Activated naive CD8-positive, alpha-beta T cell treated with anti-CD3 and anti-CD28 coated beads, Interleukin-2, amount 50 U/mL, for 24 hours (primary cell): ENCODE measurements around the gene MINDY4.

Source experiments
- ATAC-seq: fragments of 150-1000 bp; cut with Tn5 transposase; one replicate; pipeline ENCODE4 v1.10.0; 2021
- DNase-seq: peaks from one replicate; pipeline ENCODE4 v3.0.0; 2021
- H3K27ac Mint-ChIP-seq: one replicate; pipeline ENCODE4 v1.8.0; 2021; ENCODE audit warnings: mild to moderate bottlenecking, mixed read lengths
- H3K27me3 Mint-ChIP-seq: one replicate; pipeline ENCODE4 v1.8.0; 2021; ENCODE audit warnings: mixed read lengths
- H3K36me3 Mint-ChIP-seq: one replicate; pipeline ENCODE4 v1.8.0; 2021; ENCODE audit warnings: low read depth, mixed read lengths
- H3K4me1 Mint-ChIP-seq: one replicate; pipeline ENCODE4 v1.8.0; 2021; ENCODE audit warnings: mixed read lengths
- H3K4me3 Mint-ChIP-seq: one replicate; pipeline ENCODE4 v1.8.0; 2021; ENCODE audit warnings: mild to moderate bottlenecking, moderate library complexity, mixed read lengths
- H3K9me3 Mint-ChIP-seq: one replicate; pipeline ENCODE4 v1.8.0; 2021; ENCODE audit warnings: mixed read lengths

MINDY4 gene

DNA sequence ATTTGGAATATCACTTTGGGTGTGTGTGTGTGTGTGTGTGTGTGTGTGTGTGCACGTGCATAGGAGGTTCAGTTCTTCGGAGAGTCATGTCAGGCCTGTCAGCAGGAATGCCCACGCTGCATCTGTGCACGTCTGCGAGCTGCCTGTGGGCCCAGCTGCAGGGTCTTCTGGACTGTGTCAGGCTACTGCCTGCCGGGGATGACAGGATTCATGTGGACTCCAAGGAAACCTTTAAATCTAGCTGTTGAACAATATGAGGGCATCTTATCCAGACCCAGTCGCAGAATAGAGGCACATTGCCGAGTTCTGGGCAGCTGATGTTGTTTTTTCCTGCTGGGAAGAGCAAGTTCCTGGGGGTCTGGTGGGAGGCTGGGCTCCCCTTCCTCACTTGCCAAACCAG lies 159.4 kb downstream of the MINDY4 start:
- no peaks in the 10 kb centered on the region for H3K27me3 Mint-ChIP-seq
- DNase-seq (no peak), ATAC-seq (no peak)
- H3K9me3 Mint-ChIP-seq = no peaks in the 10 kb centered on the region
- H3K4me1 Mint-ChIP-seq = no peaks in the 10 kb centered on the region
- H3K27ac Mint-ChIP-seq = no peak overlapping the region
- H3K36me3 Mint-ChIP-seq = no peaks in the 10 kb centered on the region
- no peak overlapping the region for H3K4me3 Mint-ChIP-seq

GRCh38 chr7:30931161-30931928 lies 160.1 kb downstream of the MINDY4 start:
- Mint-ChIP-seq H3K9me3 (no peaks in the 10 kb centered on the region), H3K36me3 (no peaks in the 10 kb centered on the region), H3K4me1 (no peaks in the 10 kb centered on the region), H3K27me3 (no peaks in the 10 kb centered on the region), H3K4me3 (no peak overlapping the region), H3K27ac (no peak overlapping the region)
- DNase-seq = no peak
- no peak for ATAC-seq

- H3K4me3 Mint-ChIP-seq = no peak overlapping the region
- no peak overlapping the region for H3K27ac Mint-ChIP-seq
- peaks cover 2% of the 10 kb centered on the region for H3K27me3 Mint-ChIP-seq
- no peaks in the 10 kb centered on the region for H3K9me3 Mint-ChIP-seq
- no peak for DNase-seq
- no peaks in the 10 kb centered on the region for H3K4me1 Mint-ChIP-seq
- no peaks in the 10 kb centered on the region for H3K36me3 Mint-ChIP-seq
- ATAC-seq = no peak
Observed at GRCh38 chr7:30931929-30932540, 160.8 kb downstream of the MINDY4 start.

DNA sequence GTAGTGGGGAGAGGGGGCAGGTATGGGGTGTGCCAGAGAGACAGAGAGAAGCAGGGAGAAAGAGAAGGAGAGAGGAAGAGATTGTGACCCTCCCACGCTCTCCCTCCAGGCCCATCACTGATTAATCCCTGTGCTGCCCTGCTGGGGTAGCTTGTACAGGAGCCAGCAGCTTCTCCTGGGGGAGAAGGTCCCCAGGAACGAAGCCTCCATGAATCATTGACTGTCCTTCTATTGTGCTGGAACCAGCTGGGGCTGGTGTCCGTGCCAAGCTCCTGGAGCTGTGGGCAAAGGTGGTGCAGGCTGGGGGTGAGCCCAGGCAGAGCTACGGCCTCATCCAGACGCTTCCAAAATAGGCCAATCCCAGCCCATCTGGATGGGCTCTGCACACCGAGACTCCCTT lies 161.3 kb downstream of the MINDY4 start:
- H3K9me3 Mint-ChIP-seq = no peaks in the 10 kb centered on the region
- ATAC-seq (no peak), DNase-seq (no peak)
- H3K4me3 Mint-ChIP-seq = no peak overlapping the region
- H3K27me3 Mint-ChIP-seq = peaks cover 4% of the 10 kb centered on the region
- H3K27ac Mint-ChIP-seq = no peak overlapping the region
- H3K36me3 Mint-ChIP-seq = no peaks in the 10 kb centered on the region
- H3K4me1 Mint-ChIP-seq = no peaks in the 10 kb centered on the region

GRCh38 chr7:30933124-30933974 lies 162.1 kb downstream of the MINDY4 start:
- Mint-ChIP-seq H3K27me3 (peaks cover 7% of the 10 kb centered on the region), H3K4me3 (no peak overlapping the region), H3K9me3 (no peaks in the 10 kb centered on the region), H3K4me1 (no peaks in the 10 kb centered on the region), H3K27ac (no peak overlapping the region), H3K36me3 (no peaks in the 10 kb centered on the region)
- ATAC-seq (no peak), DNase-seq (no peak)

DNA sequence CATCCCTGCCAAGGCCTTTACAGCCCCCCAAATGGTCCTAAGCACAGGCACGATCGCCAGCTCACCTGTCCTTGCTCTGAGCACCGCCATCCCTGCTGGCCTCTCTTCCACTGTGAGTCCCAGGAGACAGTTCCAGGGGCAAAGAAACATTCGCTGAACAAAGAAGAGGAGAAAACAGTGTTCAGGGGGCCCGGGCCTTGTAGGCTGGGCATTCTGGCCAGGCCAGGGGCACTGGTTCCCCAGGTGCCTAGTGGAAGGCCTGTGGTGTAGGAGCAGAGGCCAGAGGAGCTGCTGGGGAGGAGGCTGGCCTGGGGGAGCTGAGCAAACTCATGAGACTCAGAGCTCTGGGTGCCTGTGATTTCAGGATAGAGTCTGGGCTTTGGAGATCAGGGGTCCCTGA lies 163.0 kb downstream of the MINDY4 start:
- Mint-ChIP-seq H3K36me3 (no peaks in the 10 kb centered on the region), H3K9me3 (no peaks in the 10 kb centered on the region), H3K27ac (no peak overlapping the region), H3K4me3 (no peak overlapping the region), H3K27me3 (peaks cover 9% of the 10 kb centered on the region), H3K4me1 (no peaks in the 10 kb centered on the region)
- no peak for ATAC-seq
- no peak for DNase-seq

GRCh38 chr7:30934732-30935568 lies 163.7 kb downstream of the MINDY4 start:
- ATAC-seq = no peak

DNA sequence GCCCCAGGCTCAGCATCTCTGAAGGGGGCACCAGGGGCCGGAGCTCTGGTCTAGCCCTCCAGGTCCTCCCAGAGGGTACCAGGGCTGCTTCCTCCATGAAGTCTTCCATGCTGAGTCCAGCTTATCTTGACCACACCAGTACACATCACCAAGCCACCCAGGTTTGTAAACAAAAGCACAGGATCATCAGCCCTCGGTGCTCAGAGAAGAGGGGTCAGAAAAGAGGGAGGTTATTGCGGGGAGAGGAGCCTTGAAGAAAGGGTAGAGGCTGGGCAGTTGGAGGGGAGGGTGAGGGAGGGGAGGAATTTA lies 164.3 kb downstream of the MINDY4 start:
- no peaks in the 10 kb centered on the region for H3K36me3 Mint-ChIP-seq
- peaks cover 15% of the 10 kb centered on the region for H3K27me3 Mint-ChIP-seq
- DNase-seq = no peak
- no peaks in the 10 kb centered on the region for H3K4me1 Mint-ChIP-seq
- no peaks in the 10 kb centered on the region for H3K9me3 Mint-ChIP-seq
- ATAC-seq = no peak
- no peak overlapping the region for H3K27ac Mint-ChIP-seq
- no peak overlapping the region for H3K4me3 Mint-ChIP-seq

More at GRCh38 chr7:30934732-30935568, 163.7 kb downstream of the MINDY4 start:
- H3K4me1 Mint-ChIP-seq = no peaks in the 10 kb centered on the region
- no peak overlapping the region for H3K4me3 Mint-ChIP-seq
- H3K9me3 Mint-ChIP-seq = no peaks in the 10 kb centered on the region
- peaks cover 15% of the 10 kb centered on the region for H3K27me3 Mint-ChIP-seq
- no peak overlapping the region for H3K27ac Mint-ChIP-seq
- DNase-seq = no peak
- H3K36me3 Mint-ChIP-seq = no peaks in the 10 kb centered on the region

GRCh38 chr7:30936650-30937245 lies 165.5 kb downstream of the MINDY4 start:
- Mint-ChIP-seq H3K27ac (no peak overlapping the region), H3K4me1 (no peaks in the 10 kb centered on the region), H3K27me3 (peaks cover 21% of the 10 kb centered on the region), H3K9me3 (no peaks in the 10 kb centered on the region), H3K4me3 (no peak overlapping the region), H3K36me3 (no peaks in the 10 kb centered on the region)
- no peak for DNase-seq
- no peak for ATAC-seq

DNA sequence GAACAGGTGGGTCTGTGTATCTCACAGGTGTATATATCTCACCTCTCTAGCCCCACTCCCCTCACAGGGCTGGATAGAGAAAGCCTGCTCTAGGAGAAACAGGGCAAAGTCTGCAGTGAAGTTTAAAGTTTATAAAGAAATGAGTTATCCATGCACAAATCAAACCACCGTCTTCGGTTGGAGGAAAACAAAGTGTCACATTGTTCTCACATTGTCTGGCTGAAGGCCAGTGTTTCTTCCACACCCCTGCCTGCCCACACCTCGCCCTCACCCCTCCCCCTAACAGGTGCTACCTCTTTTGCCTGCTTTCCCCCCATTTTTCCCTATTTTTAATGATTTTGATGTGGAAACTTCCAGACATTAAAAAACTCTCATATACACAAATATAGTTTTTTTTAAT lies 166.2 kb downstream of the MINDY4 start:
- ATAC-seq = no peak
- H3K27me3 Mint-ChIP-seq = peaks cover 21% of the 10 kb centered on the region
- no peak for DNase-seq
- no peaks in the 10 kb centered on the region for H3K4me1 Mint-ChIP-seq
- H3K9me3 Mint-ChIP-seq = no peaks in the 10 kb centered on the region
- H3K27ac Mint-ChIP-seq = no peak overlapping the region
- no peak overlapping the region for H3K4me3 Mint-ChIP-seq
- no peaks in the 10 kb centered on the region for H3K36me3 Mint-ChIP-seq

GRCh38 chr7:30938435-30939316 lies 167.5 kb downstream of the MINDY4 start:
- H3K27me3 Mint-ChIP-seq = peaks cover 29% of the 10 kb centered on the region
- no peak overlapping the region for H3K27ac Mint-ChIP-seq
- H3K9me3 Mint-ChIP-seq = no peaks in the 10 kb centered on the region
- H3K36me3 Mint-ChIP-seq = no peaks in the 10 kb centered on the region
- peak; percentile 61 for ATAC-seq
- H3K4me3 Mint-ChIP-seq = no peak overlapping the region
- no peaks in the 10 kb centered on the region for H3K4me1 Mint-ChIP-seq
- peak; percentile 79 for DNase-seq

GRCh38 chr7:30941582-30942323 lies 170.5 kb downstream of the MINDY4 start:
- DNase-seq = no peak
- Mint-ChIP-seq H3K27me3 (peaks cover 36% of the 10 kb centered on the region), H3K4me3 (no peak overlapping the region), H3K27ac (no peak overlapping the region), H3K36me3 (no peaks in the 10 kb centered on the region), H3K9me3 (peaks cover 12% of the 10 kb centered on the region), H3K4me1 (no peaks in the 10 kb centered on the region)
- no peak for ATAC-seq
